Activated CD4-positive, CD25-positive, alpha-beta regulatory T cell (primary cell): ENCODE results near the gene OSGEP.

Source experiments
- DNase-seq, 4 experiments: peaks; one replicate each; lab custom pipeline; 2025; lab: John Stamatoyannopoulos, UW

OSGEP gene

GRCh38 chr14:20454516-20455354, at the start of gene OSGEP, which contains the start of gene APEX1:
Gene OSGEP, minus strand, starts transcription at chr14:20454812. Its CDS starts 129 bp downstream, at chr14:20454683.
Gene APEX1, plus strand, starts transcription at chr14:20455226. Its CDS starts 420 bp downstream, at chr14:20455646.
- DNase-seq: peak; percentile 89 to 94 (median 92)

GRCh38 chr14:20503898-20504297, 49.3 kb upstream of the OSGEP start:
- DNase-seq: no peak

GRCh38 chr14:20501346-20501745, 46.7 kb upstream of the OSGEP start:
- no peak for DNase-seq

GRCh38 chr14:20499881-20500280, 45.3 kb upstream of the OSGEP start:
- no peak for DNase-seq

- no peak for DNase-seq
Observed at GRCh38 chr14:20499108-20499507, 44.5 kb upstream of the OSGEP start.

GRCh38 chr14:20498622-20499021, 44.0 kb upstream of the OSGEP start:
- DNase-seq: no peak

GRCh38 chr14:20494935-20495766, 40.5 kb upstream of the OSGEP start:
- no peak for DNase-seq

GRCh38 chr14:20493634-20494033, 39.0 kb upstream of the OSGEP start:
- no peak for DNase-seq

GRCh38 chr14:20492486-20492885, 37.9 kb upstream of the OSGEP start:
- DNase-seq: no peak

GRCh38 chr14:20490563-20490962, 36.0 kb upstream of the OSGEP start:
- no peak for DNase-seq

- no peak for DNase-seq
Observed at GRCh38 chr14:20489093-20489994, 34.7 kb upstream of the OSGEP start.

- no peak for DNase-seq
Observed at GRCh38 chr14:20487396-20487725, 32.7 kb upstream of the OSGEP start.

- DNase-seq: no peak
Observed at GRCh38 chr14:20486684-20487395, 32.2 kb upstream of the OSGEP start.

- DNase-seq: no peak
Observed at GRCh38 chr14:20485900-20486299, 31.3 kb upstream of the OSGEP start.

- DNase-seq: no peak
Observed at GRCh38 chr14:20482382-20482781, 27.8 kb upstream of the OSGEP start.

GRCh38 chr14:20478894-20479293, 24.3 kb upstream of the OSGEP start:
- DNase-seq: no peak

GRCh38 chr14:20477211-20477876, 22.7 kb upstream of the OSGEP start:
- no peak for DNase-seq

- no peak for DNase-seq
Observed at GRCh38 chr14:20476776-20477175, 22.2 kb upstream of the OSGEP start.

GRCh38 chr14:20472536-20473169, 18.0 kb upstream of the OSGEP start:
- no peak for DNase-seq

- DNase-seq: no peak
Observed at GRCh38 chr14:20470603-20470901, 15.9 kb upstream of the OSGEP start.
